AG10803 (cell line): ENCODE measurements around the gene CPNE4.

Experiments
- DNase-seq: peaks from one replicate; pipeline ENCODE4 v3.0.0; 2010; ENCODE audit warnings: low read depth
- H3K4me3 ChIP-seq: 2 replicates; pipeline ENCODE4 v1.5.1; 2011; ENCODE audit warnings: mild to moderate bottlenecking, low read length, control low read depth
- TF ChIP-seq, protein P1 (sequence below): conservative IDR thresholded peaks from 2 replicates; pipeline ENCODE4 v1.5.1; 2011; ENCODE audit warnings: mild to moderate bottlenecking, low read length, control low read depth, inconsistent platforms

Gene CPNE4

DNA sequence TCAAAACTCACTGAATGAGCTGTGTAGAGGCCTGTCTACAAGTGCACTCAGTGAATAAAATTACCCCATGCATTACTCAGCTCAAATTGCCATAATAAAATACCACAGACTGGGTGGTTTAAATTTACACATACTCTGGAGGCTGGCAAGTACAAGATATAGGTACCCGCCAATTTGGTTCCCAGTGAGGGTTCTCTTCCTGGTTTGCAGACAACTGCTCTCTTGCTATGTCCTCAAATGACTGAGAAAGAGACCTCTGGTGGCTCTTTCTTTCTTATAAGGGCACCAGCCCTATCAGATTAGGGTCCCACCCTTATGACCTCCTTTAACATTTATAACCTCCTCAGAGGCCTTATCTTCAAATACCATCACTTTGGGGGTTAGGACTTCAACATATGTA lies 237.0 kb downstream of the CPNE4 start:
- H3K4me3 ChIP-seq: no peak overlapping the region
- TF ChIP-seq, protein P1, sequence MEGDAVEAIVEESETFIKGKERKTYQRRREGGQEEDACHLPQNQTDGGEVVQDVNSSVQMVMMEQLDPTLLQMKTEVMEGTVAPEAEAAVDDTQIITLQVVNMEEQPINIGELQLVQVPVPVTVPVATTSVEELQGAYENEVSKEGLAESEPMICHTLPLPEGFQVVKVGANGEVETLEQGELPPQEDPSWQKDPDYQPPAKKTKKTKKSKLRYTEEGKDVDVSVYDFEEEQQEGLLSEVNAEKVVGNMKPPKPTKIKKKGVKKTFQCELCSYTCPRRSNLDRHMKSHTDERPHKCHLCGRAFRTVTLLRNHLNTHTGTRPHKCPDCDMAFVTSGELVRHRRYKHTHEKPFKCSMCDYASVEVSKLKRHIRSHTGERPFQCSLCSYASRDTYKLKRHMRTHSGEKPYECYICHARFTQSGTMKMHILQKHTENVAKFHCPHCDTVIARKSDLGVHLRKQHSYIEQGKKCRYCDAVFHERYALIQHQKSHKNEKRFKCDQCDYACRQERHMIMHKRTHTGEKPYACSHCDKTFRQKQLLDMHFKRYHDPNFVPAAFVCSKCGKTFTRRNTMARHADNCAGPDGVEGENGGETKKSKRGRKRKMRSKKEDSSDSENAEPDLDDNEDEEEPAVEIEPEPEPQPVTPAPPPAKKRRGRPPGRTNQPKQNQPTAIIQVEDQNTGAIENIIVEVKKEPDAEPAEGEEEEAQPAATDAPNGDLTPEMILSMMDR: no peak
- DNase-seq: no peak

DNA sequence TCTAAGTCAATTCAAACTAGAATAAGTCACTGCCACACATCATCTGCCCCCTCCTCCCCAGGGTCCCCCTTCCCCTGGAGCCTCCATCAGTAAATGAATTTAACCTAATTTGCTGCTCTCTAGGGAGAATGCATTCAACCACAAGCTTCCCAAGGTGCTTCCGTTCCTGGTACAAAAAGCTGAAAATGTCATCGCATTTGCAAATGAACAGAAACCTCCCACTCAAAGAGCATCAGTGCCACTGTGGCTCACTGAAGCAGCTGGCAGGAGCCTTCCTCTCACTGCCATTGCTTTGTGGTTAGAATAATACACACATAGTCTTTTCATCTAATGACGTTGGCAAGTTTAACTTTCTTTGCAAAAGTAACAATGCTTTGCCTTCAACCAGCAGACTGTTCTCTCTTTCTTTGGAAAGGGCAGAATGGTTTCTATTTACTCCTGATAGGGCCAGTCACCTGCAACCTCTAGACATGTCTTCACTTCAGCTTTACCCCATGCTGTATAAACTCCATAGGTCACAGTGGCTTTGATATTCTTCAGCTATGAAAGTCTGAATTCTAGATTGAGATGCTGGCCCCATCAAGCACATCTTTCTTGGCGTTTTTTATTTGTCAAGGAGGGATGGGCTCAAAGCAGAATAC lies 238.1 kb downstream of the CPNE4 start:
- H3K4me3 ChIP-seq: no peak overlapping the region
- TF ChIP-seq, protein P1: no peak
- no peak for DNase-seq

GRCh38 chr3:131796111-131796510 lies 238.7 kb downstream of the CPNE4 start:
- no peak for DNase-seq
- TF ChIP-seq, protein P1: no peak

GRCh38 chr3:131795390-131796090 lies 239.3 kb downstream of the CPNE4 start:
- no peak overlapping the region for H3K4me3 ChIP-seq
- DNase-seq: no peak
- TF ChIP-seq, protein P1: no peak

More at GRCh38 chr3:131796111-131796510, 238.7 kb downstream of the CPNE4 start:
- H3K4me3 ChIP-seq: no peak overlapping the region

DNA sequence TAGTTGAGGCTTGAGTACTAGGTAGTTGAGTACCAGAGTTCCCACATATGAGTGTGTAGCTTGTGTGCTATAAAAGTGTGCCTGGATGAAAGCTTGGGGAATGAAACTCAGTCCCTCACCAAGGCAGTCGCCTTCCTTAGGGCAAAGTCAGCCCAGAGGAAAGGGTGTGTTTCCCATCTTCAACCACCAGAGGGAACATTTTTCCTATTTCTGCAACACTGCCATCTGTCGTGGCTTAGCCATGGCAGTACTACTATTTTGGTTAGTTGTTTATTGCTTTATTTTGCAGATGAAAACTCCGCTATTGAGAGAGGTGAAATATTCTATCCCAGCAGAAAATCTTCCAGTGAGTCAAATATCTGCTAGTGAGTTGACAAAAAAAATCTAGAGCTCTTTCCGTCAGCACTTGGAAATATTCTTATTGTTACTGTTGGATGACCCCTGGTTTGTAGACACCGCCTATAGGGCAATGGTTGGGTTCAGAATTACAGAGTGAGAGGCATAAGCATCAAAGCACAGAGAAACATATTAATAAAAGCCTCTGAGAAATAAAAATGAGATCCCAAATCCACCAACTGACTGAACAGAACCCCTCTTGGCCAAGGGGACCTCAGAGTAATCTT lies 239.9 kb downstream of the CPNE4 start:
- TF ChIP-seq, protein P1: peak; percentile 99
- no peak overlapping the region for H3K4me3 ChIP-seq
- peak; percentile 65 for DNase-seq

- no peak overlapping the region for H3K4me3 ChIP-seq
- no peak for DNase-seq
Measured at GRCh38 chr3:131793870-131794269, 240.9 kb downstream of the CPNE4 start.

More at GRCh38 chr3:131793870-131794269, 240.9 kb downstream of the CPNE4 start:
- TF ChIP-seq, protein P1: no peak
